ENCODE data around the gene RPS27A. TPM values are rescaled to one million over a fixed set of nuclear protein-coding genes. Genes with fewer than 3 reads are reported as not detected.

The RPS27A gene
- total and polyA plus RNA-seq, 9 of the 15 experiments (the other 6 are each of a cell fraction or from before 2014, with no cell fraction given): 1,383 to 3,282 (median 2,242) TPM

DNA sequence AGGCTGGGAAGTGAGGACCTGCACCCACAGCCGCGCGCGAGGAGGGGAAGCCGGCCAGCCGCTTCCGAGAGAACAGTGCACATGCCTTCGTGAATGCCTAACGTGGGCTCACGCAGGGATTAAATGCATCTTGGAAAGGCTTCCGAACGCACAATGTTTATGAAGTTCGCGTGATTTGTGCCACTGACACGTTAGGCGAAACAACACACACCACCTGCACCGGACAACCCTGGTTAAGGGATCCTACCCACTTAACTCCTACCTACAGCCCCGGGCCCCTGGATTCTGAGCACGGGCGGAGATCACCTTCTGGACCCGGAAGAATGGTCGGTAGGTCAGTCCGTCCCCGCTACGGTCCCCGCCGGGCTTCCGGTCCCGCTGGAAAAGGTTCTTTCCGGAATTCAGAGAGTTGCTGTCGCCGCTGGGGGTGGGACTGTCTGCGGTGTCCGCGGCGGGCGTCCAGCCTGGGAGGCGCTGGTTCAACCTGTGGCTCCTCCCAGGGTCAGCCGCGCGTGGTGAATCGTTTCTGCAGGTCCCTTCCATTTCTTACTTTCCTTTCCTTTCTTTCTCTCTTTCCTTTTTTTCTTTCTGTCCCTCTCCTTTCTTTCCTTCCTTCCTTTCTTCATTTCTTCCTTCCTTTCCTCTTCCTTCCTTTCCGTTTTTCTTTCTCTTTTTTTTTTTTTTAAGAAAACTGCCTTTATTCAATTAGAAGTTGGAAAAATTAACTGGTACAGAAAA lies 36.6 kb downstream of the RPS27A start, which contains the start of gene MTIF2 (continued):
- TF ChIP-seq HMGN3 (IDR thresholded peaks at IDR 0.05; ENCODE audit: borderline replicate concordance, extremely low read depth, insufficient read length, low read depth, low read length) (peak; percentile 91), STAT5B (CRISPR knock-in tag; IDR thresholded peaks at IDR 0.05) (0 out of 2 replicates have a peak, but pooled peaks have one; percentile 39), ZNF589 (CRISPR knock-in tag; IDR thresholded peaks at IDR 0.05; ENCODE audit: low read depth) (0 out of 2 replicates have a peak, but pooled peaks have one; percentile 22), ZFP91 (CRISPR knock-in tag; IDR thresholded peaks at IDR 0.05) (no peak), SMARCA5 (IDR thresholded peaks at IDR 0.05) (0 out of 2 replicates have a peak, but pooled peaks have one; percentile 44), SMC3 (conservative IDR thresholded peaks at IDR 0.05; ENCODE audit: insufficient read depth, low read depth, low read length) (0 out of 2 replicates have a peak, but pooled peaks have one; percentile 5), ZNF699 (CRISPR knock-in tag; IDR thresholded peaks at IDR 0.05; ENCODE audit: insufficient replicate concordance) (no peak), PRMT5 (CRISPR knock-in tag; IDR thresholded peaks at IDR 0.05) (no peak), KDM4B (IDR thresholded peaks at IDR 0.05; ENCODE audit: borderline replicate concordance in 2 of 2, low read depth in 1 of 2) (peak in 1 of 2 experiments; percentile 98; a peak in 2 of 4 replicates), ZNF23 (CRISPR knock-in tag; IDR thresholded peaks at IDR 0.05) (no peak), ARID2 (IDR thresholded peaks at IDR 0.05) (no peak), CBX3 (IDR thresholded peaks at IDR 0.05; ENCODE audit: borderline replicate concordance in 1 of 2, low read length in 2 of 2) (peak in 1 of 2 experiments; percentile 90; a peak in 2 of 3 replicates), TAF9B (IDR thresholded peaks at IDR 0.05; ENCODE audit: partially characterized antibody) (peak; percentile 89), FOXJ2 (tag; IDR thresholded peaks at IDR 0.05) (no peak), FOXA1 (IDR thresholded peaks at IDR 0.05; ENCODE audit: borderline replicate concordance) (no peak), MCM7 (IDR thresholded peaks at IDR 0.05) (peak in 1 of 2 experiments; percentile 79; a peak in 1 of 4 replicates), ATF4 (CRISPR knock-in tag; IDR thresholded peaks at IDR 0.05) (no peak), NUFIP1 (IDR thresholded peaks at IDR 0.05; ENCODE audit: partially characterized antibody) (no peak), POLR2G (IDR thresholded peaks at IDR 0.05; ENCODE audit: low read depth, low read length) (peak; percentile 90), HMBOX1 (IDR thresholded peaks at IDR 0.05) (peak; percentile 44; the same call in 1 of the 2 replicates)
- TF ChIP-seq, protein P1, sequence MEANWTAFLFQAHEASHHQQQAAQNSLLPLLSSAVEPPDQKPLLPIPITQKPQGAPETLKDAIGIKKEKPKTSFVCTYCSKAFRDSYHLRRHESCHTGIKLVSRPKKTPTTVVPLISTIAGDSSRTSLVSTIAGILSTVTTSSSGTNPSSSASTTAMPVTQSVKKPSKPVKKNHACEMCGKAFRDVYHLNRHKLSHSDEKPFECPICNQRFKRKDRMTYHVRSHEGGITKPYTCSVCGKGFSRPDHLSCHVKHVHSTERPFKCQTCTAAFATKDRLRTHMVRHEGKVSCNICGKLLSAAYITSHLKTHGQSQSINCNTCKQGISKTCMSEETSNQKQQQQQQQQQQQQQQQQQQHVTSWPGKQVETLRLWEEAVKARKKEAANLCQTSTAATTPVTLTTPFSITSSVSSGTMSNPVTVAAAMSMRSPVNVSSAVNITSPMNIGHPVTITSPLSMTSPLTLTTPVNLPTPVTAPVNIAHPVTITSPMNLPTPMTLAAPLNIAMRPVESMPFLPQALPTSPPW (CRISPR knock-in tag; IDR thresholded peaks at IDR 0.05): peak; percentile 60
- TF ChIP-seq, protein P2, sequence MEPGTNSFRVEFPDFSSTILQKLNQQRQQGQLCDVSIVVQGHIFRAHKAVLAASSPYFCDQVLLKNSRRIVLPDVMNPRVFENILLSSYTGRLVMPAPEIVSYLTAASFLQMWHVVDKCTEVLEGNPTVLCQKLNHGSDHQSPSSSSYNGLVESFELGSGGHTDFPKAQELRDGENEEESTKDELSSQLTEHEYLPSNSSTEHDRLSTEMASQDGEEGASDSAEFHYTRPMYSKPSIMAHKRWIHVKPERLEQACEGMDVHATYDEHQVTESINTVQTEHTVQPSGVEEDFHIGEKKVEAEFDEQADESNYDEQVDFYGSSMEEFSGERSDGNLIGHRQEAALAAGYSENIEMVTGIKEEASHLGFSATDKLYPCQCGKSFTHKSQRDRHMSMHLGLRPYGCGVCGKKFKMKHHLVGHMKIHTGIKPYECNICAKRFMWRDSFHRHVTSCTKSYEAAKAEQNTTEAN (CRISPR knock-in tag; IDR thresholded peaks at IDR 0.05): no peak
